H1 (cell line): ENCODE data around the gene NMU. TPM values are rescaled to one million over a fixed set of nuclear protein-coding genes. Genes with fewer than 3 reads are reported as not detected.

Experiments
- CTCF ChIA-PET: fragments of 300-600 bp; sonication (Branson Sonifier 250); formaldehyde crosslinking; loops from one replicate; lab custom pipeline; 2021; ENCODE audit not compliant: partially characterized antibody; lab: Charles Lee
- POLR2A ChIA-PET: fragments of 300-600 bp; sonication (Branson Sonifier 250); formaldehyde crosslinking; loops from one replicate; lab custom pipeline; 2021; ENCODE audit warnings: inconsistent platforms; ENCODE audit not compliant: partially characterized antibody; lab: Charles Lee
- DNase-seq, 2 experiments: peaks; one replicate each; pipeline versions ENCODE4 v3.0.0 to v3.0.0-alpha.2; 2010 to 2022; ENCODE audit warnings: low spot score in 2 of 2, low read depth in 1 of 2, mixed read lengths in 1 of 2
- FAIRE-seq: peaks from 2 replicates; lab custom pipeline; 2011; peaks lifted over from hg19 to GRCh38; lab: Jason Lieb, UNC
- H2AFZ ChIP-seq: 2 replicates; pipeline ENCODE4 v1.8.1; 2012; ENCODE audit warnings: low read length, inconsistent platforms
- H2AK5ac ChIP-seq: 2 replicates; pipeline ENCODE4 v1.6.1; 2013; ENCODE audit warnings: low read depth, low read length
- H2BK120ac ChIP-seq: replicated peaks from 2 replicates; pipeline ENCODE3; 2013; ENCODE audit warnings: low read depth, low read length, inconsistent platforms
- H2BK12ac ChIP-seq: 2 replicates; pipeline ENCODE4 v1.6.1; 2013; ENCODE audit warnings: low read depth, low read length
- H2BK15ac ChIP-seq: 2 replicates; pipeline ENCODE4 v1.6.1; 2013; ENCODE audit warnings: low read length
- H2BK20ac ChIP-seq: 2 replicates; pipeline ENCODE4 v1.6.1; 2013; ENCODE audit warnings: low read length
- H2BK5ac ChIP-seq: 2 replicates; pipeline ENCODE4 v1.6.1; 2013; ENCODE audit warnings: low read depth, low read length
- H3K14ac ChIP-seq: 2 replicates; pipeline ENCODE4 v1.6.1; 2013; ENCODE audit warnings: inconsistent platforms; ENCODE audit not compliant: insufficient read length
- H3K18ac ChIP-seq: 2 replicates; pipeline ENCODE4 v1.6.1; 2013; ENCODE audit warnings: low read length; ENCODE audit errors: extremely low read depth
- H3K23ac ChIP-seq: 2 replicates; pipeline ENCODE4 v1.6.1; 2013; ENCODE audit warnings: inconsistent platforms; ENCODE audit not compliant: insufficient read length
- H3K23me2 ChIP-seq: 2 replicates; pipeline ENCODE4 v1.6.1; 2013; ENCODE audit warnings: low read depth, low read length
- H3K27ac ChIP-seq: 2 replicates; pipeline ENCODE4 v1.6.1; 2011; ENCODE audit warnings: low read depth, low read length, inconsistent platforms
- H3K27me3 ChIP-seq, 4 experiments: replicated peaks in 1 of 4; 1 replicate in 1 of 4; 2 replicates in 3 of 4; pipeline versions ENCODE4 v1.6.1 to v1.8.1; 2011 to 2013; ENCODE audit warnings: low read length in 3 of 4, mild to moderate bottlenecking in 3 of 4, inconsistent platforms in 2 of 4, mixed read lengths in 2 of 4, moderate library complexity in 1 of 4; ENCODE audit not compliant: control insufficient read depth in 3 of 4, insufficient read depth in 3 of 4; ENCODE audit errors: extremely low read depth in 1 of 4
- H3K36me3 ChIP-seq, 4 experiments: 2 replicates each; pipeline versions ENCODE4 v1.6.1 to v1.8.1; 2011 to 2013; ENCODE audit warnings: mild to moderate bottlenecking in 4 of 4, low read length in 3 of 4, moderate library complexity in 2 of 4, control low read depth in 1 of 4, inconsistent platforms in 1 of 4; ENCODE audit not compliant: insufficient read depth in 4 of 4, control insufficient read depth in 2 of 4
- H3K4ac ChIP-seq: replicated peaks from 2 replicates; pipeline ENCODE3; 2013; ENCODE audit warnings: low read length, low read depth, mixed read lengths, inconsistent platforms; ENCODE audit not compliant: insufficient read length
- H3K4me1 ChIP-seq, 4 experiments: replicated peaks in 1 of 4; 1 replicate in 1 of 4; 2 replicates in 3 of 4; pipeline versions ENCODE4 v1.6.1 to v1.8.1; 2011 to 2013; ENCODE audit warnings: low read length in 3 of 4, inconsistent platforms in 2 of 4, mixed read lengths in 1 of 4; ENCODE audit not compliant: insufficient read depth in 4 of 4, control insufficient read depth in 3 of 4
- H3K4me2 ChIP-seq, 2 experiments: 2 replicates each; pipeline versions ENCODE4 v1.6.1 to v1.8.1; 2011 to 2013; ENCODE audit warnings: low read depth in 2 of 2, low read length in 2 of 2, control low read depth in 1 of 2, inconsistent platforms in 1 of 2, mild to moderate bottlenecking in 1 of 2; ENCODE audit not compliant: insufficient read depth in 1 of 2
- H3K4me3 ChIP-seq, 4 experiments: fragments of 200-600, 300-600 bp in 1 of 4; sonication (generic), shearing (Covaris generic), sonication (Bioruptor Twin) in 1 of 4; 2 replicates each; pipeline versions ENCODE4 v1.5.1 to v1.8.1; 2011 to 2016; ENCODE audit warnings: low read length in 4 of 4, low read depth in 3 of 4, control low read depth in 2 of 4, inconsistent platforms in 2 of 4, mild to moderate bottlenecking in 2 of 4, mixed read lengths in 1 of 4, moderate library complexity in 1 of 4; ENCODE audit not compliant: insufficient read depth in 2 of 4; ENCODE audit errors: extremely low read depth in 1 of 4
- H3K56ac ChIP-seq: replicated peaks from 2 replicates; pipeline ENCODE3; 2013; ENCODE audit warnings: low read depth, mild to moderate bottlenecking, mixed read lengths, low read length, inconsistent platforms; ENCODE audit not compliant: insufficient read length
- H3K79me1 ChIP-seq: 2 replicates; pipeline ENCODE4 v1.6.1; 2013; ENCODE audit warnings: low read depth, low read length, control low read depth
- H3K79me2 ChIP-seq, 2 experiments: 2 replicates each; pipeline versions ENCODE4 v1.6.1 to v1.8.1; 2012 to 2013; ENCODE audit warnings: low read length in 2 of 2, mild to moderate bottlenecking in 2 of 2, inconsistent platforms in 1 of 2; ENCODE audit not compliant: insufficient read depth in 2 of 2, control insufficient read depth in 1 of 2
- H3K9ac ChIP-seq, 4 experiments: replicated peaks in 1 of 4; 1 replicate in 1 of 4; 2 replicates in 3 of 4; pipeline versions ENCODE4 v1.6.1 to v1.8.1; 2011 to 2013; ENCODE audit warnings: low read depth in 3 of 4, low read length in 3 of 4, control low read depth in 2 of 4, mild to moderate bottlenecking in 2 of 4, moderate library complexity in 2 of 4, inconsistent platforms in 1 of 4; ENCODE audit errors: extremely low read depth in 1 of 4
- H3K9me3 ChIP-seq, 2 experiments: 2 replicates each; pipeline versions ENCODE4 v1.6.1 to v1.8.1; 2012 to 2013; ENCODE audit warnings: mild to moderate bottlenecking in 2 of 2, moderate library complexity in 2 of 2, control low read depth in 1 of 2, inconsistent platforms in 1 of 2, low read depth in 1 of 2, low read length in 1 of 2, mixed read lengths in 1 of 2; ENCODE audit not compliant: insufficient read depth in 2 of 2
- H4K20me1 ChIP-seq, 2 experiments: replicated peaks in 1 of 2; 2 replicates each; pipeline versions ENCODE3 to v1.8.1; 2011 to 2013; ENCODE audit warnings: inconsistent platforms in 2 of 2, low read length in 2 of 2, mild to moderate bottlenecking in 1 of 2; ENCODE audit not compliant: insufficient read depth in 2 of 2, control insufficient read depth in 1 of 2
- H4K5ac ChIP-seq: 2 replicates; pipeline ENCODE4 v1.6.1; 2013; ENCODE audit warnings: low read length, low read depth, mixed read lengths, inconsistent platforms; ENCODE audit not compliant: insufficient read length
- H4K8ac ChIP-seq: 2 replicates; pipeline ENCODE4 v1.8.0; 2013; ENCODE audit warnings: mild to moderate bottlenecking, moderate library complexity, low read length, inconsistent platforms; ENCODE audit not compliant: insufficient read depth; ENCODE audit errors: extremely low read depth
- H4K91ac ChIP-seq: replicated peaks from 2 replicates; pipeline ENCODE3; 2013; ENCODE audit warnings: low read length, mixed read lengths, inconsistent platforms; ENCODE audit not compliant: insufficient read length
- CHD1 ChIP-seq: IDR thresholded peaks from 2 replicates; pipeline ENCODE4 v1.6.1; 2012; ENCODE audit warnings: low read depth, low read length, improper control_type of control experiment
- FOSL1 ChIP-seq: IDR thresholded peaks from 2 replicates; pipeline ENCODE4 v1.6.1; 2011; ENCODE audit warnings: mild to moderate bottlenecking, low read depth, low read length, moderate library complexity; ENCODE audit not compliant: insufficient read depth
- JUN ChIP-seq: IDR thresholded peaks from 2 replicates; pipeline ENCODE4 v1.6.1; 2011; ENCODE audit warnings: low read depth, mild to moderate bottlenecking, improper control_type of control experiment, low read length
- NRF1 ChIP-seq: IDR thresholded peaks from 2 replicates; pipeline ENCODE4 v1.6.1; 2011; ENCODE audit warnings: mild to moderate bottlenecking, low read depth, low read length, improper control_type of control experiment
- PHF8 ChIP-seq: fragments of 200-600 bp; sonication (generic); conservative IDR thresholded peaks from 2 replicates; pipeline ENCODE4 v1.7.1; 2012; ENCODE audit warnings: low read depth, mild to moderate bottlenecking, inconsistent platforms, low read length, moderate library complexity
- POU5F1 ChIP-seq: IDR thresholded peaks from 2 replicates; pipeline ENCODE4 v1.6.1; 2011; ENCODE audit warnings: low read depth, mild to moderate bottlenecking, low read length, moderate library complexity
- RFX5 ChIP-seq: IDR thresholded peaks from 2 replicates; pipeline ENCODE4 v1.6.1; 2011; ENCODE audit warnings: low read depth, low read length, improper control_type of control experiment, borderline replicate concordance
- SP2 ChIP-seq: IDR thresholded peaks from 2 replicates; pipeline ENCODE4 v1.6.1; 2012; ENCODE audit warnings: mild to moderate bottlenecking, low read length, inconsistent platforms
- SUZ12 ChIP-seq: fragments of 200-600 bp; sonication (generic); IDR thresholded peaks from 2 replicates; pipeline ENCODE4 v1.6.1; 2012; ENCODE audit warnings: mild to moderate bottlenecking, inconsistent platforms, low read length, moderate library complexity, mixed read lengths
- TAF7 ChIP-seq: optimal IDR thresholded peaks from 2 replicates; pipeline ENCODE3; 2011; ENCODE audit warnings: low read depth, mild to moderate bottlenecking, inconsistent platforms, low read length, moderate library complexity, borderline replicate concordance
- TCF12 ChIP-seq: IDR thresholded peaks from 2 replicates; pipeline ENCODE4 v1.6.1; 2011; ENCODE audit warnings: low read depth, mild to moderate bottlenecking, low read length
- WGBS, 2 experiments: shearing (Covaris generic) in 1 of 2; methylation state at CpG; one replicate each; pipeline versions ENCODE4 v1.1.6 to v1.1.7; 2013 to 2015; ENCODE audit warnings: low lambda C conversion rate in 2 of 2, mixed read lengths in 2 of 2, inconsistent platforms in 1 of 2, low coverage in 1 of 2, missing lambda C conversion rate in 1 of 2; ENCODE audit not compliant: insufficient replicate concordance in 2 of 2, insufficient coverage in 1 of 2, insufficient read length in 1 of 2; ENCODE audit errors: extremely low coverage in 1 of 2, missing lambda C conversion rate in 1 of 2; 5-methylcytosine and 5-hydroxymethylcytosine counted together
- polyA plus RNA-seq, 7 experiments: library from polyadenylated mRNA; depleted of rRNA in 3 of 7; stranded (reverse) in 5 of 7; unstranded in 2 of 7; fragments of >200 nt in 5 of 7; fragments of 200-250 nt in 2 of 7; gene quantifications; 1 replicate in 5 of 7; 2 replicates in 1 of 7; 4 replicates in 1 of 7; pipeline versions ENCODE4 v1.2.1 to v1.2.3, GENCODE V29; 2011 to 2013; ENCODE audit warnings: missing spikeins in 2 of 7, mixed read lengths in 2 of 7
- total RNA-seq: library from RNA; stranded (reverse); fragmentation: NEBNext Ultra II Directional; extraction: Animal tissue kit (Norgen Biotek cat#: 25700); gene quantifications from 2 replicates; pipeline ENCODE4 v1.2.1, GENCODE V29; 2021

The NMU gene
- total and polyA plus RNA-seq, 2 of the 8 experiments (the other 6 are each of a cell fraction or from before 2014, with no cell fraction given) = 30.5 to 50.4 TPM

- DNase-seq (no peak), FAIRE-seq (no peak)
- Histone ChIP-seq H3K4me2 (no peak overlapping the region; a peak in 1 of 4 replicates), H4K20me1 (no peaks in the 10 kb centered on the region), H3K9ac (no peak overlapping the region), H3K79me1 (no peaks in the 10 kb centered on the region), H3K9me3 (no peaks in the 10 kb centered on the region), H2BK15ac (no peak overlapping the region), H4K8ac (no peak overlapping the region), H3K23me2 (no peaks in the 10 kb centered on the region), H3K27me3 (peaks cover 0 to 1% (median 0%) of the 10 kb centered on the region in 4 experiments; a peak in 1 of 7 replicates), H3K14ac (no peak overlapping the region), H2AK5ac (no peak overlapping the region), H4K91ac (no peak overlapping the region), H2BK5ac (no peak overlapping the region), H3K18ac (no peak overlapping the region), H3K4me3 (peak overlapping the region in 2 of 4 experiments; percentile 13 to 26; a peak in 2 of 8 replicates), H2BK12ac (0 out of 2 replicates have a peak overlapping the region, but pooled peaks have one; percentile 75), H2BK20ac (no peak overlapping the region), H2BK120ac (no peak overlapping the region), H3K27ac (no peak overlapping the region), H2AFZ (no peak overlapping the region), H4K5ac (no peak overlapping the region), H3K23ac (no peak overlapping the region), H3K56ac (no peak overlapping the region), H3K36me3 (no peaks in the 10 kb centered on the region), H3K4me1 (no peaks in the 10 kb centered on the region), H3K4ac (no peak overlapping the region), H3K79me2 (no peaks in the 10 kb centered on the region)
- CTCF ChIA-PET = interaction anchor here (0.6 kb wide), 1 partner anchor 64 kb away, joined by 3 read pairs; no protein-coding TSS in a partner anchor
- WGBS, 2 experiments = 64% methylated on average over 1 of the region's 1 CpG; no CpG with 5 or more reads in 1 of the 2 experiments
- POLR2A ChIA-PET = no interaction called here
- TF ChIP-seq JUN (no peak), TCF12 (no peak), CHD1 (no peak), RFX5 (no peak), FOSL1 (no peak), NRF1 (no peak), SP2 (no peak), POU5F1 (no peak), SUZ12 (no peak), PHF8 (no peak), TAF7 (no peak)
These were observed 17.5 kb downstream of the NMU start for GRCh38 chr4:55618546-55619143.
